GM23338 (cell line): Measurements from ENCODE around the gene CDKAL1.

ENCODE experiments used
- CREB1 ChIP-seq: fragments of 250-450 bp; sonication (Bioruptor Pico); IDR thresholded peaks from 2 replicates; pipeline ENCODE4 v1.5.0; 2020; ENCODE audit warnings: low read depth, mild to moderate bottlenecking, moderate library complexity
- CTCF ChIP-seq, 2 experiments: fragments of 200-600 bp in 1 of 2; sonication (generic) in 1 of 2; conservative IDR thresholded peaks; 2 replicates each; pipeline versions ENCODE4 v1.5.1 to v1.6.1; 2016 to 2017; ENCODE audit warnings: antibody characterized with exemption in 2 of 2, low read depth in 2 of 2, mild to moderate bottlenecking in 2 of 2, moderate library complexity in 1 of 2
- ETS1 ChIP-seq: IDR thresholded peaks from 2 replicates; pipeline ENCODE4 v1.6.1; 2016; ENCODE audit warnings: antibody characterized with exemption
- EZH2 ChIP-seq: fragments of 200-600 bp; sonication (generic); IDR thresholded peaks from one replicate; pipeline ENCODE4 v1.8.0; 2017; ENCODE audit warnings: antibody characterized with exemption, mild to moderate bottlenecking, low read depth; ENCODE audit not compliant: unreplicated experiment
- EZH2phosphoT487 ChIP-seq: fragments of 200-600 bp; sonication (generic); IDR thresholded peaks from one replicate; pipeline ENCODE4 v1.8.1; 2018; ENCODE audit warnings: antibody characterized with exemption; ENCODE audit not compliant: unreplicated experiment
- JUNB ChIP-seq: IDR thresholded peaks from one replicate; pipeline ENCODE4 v1.6.1; 2016; ENCODE audit warnings: antibody characterized with exemption; ENCODE audit not compliant: unreplicated experiment
- POLR2AphosphoS5 ChIP-seq: IDR thresholded peaks from 2 replicates; pipeline ENCODE4 v1.6.1; 2016; ENCODE audit warnings: antibody characterized with exemption, low read depth
- REST ChIP-seq: IDR thresholded peaks from one replicate; pipeline ENCODE4 v1.6.1; 2018; ENCODE audit warnings: antibody characterized with exemption; ENCODE audit not compliant: unreplicated experiment
- STAT1 ChIP-seq: IDR thresholded peaks from one replicate; pipeline ENCODE4 v1.6.1; 2016; ENCODE audit warnings: antibody characterized with exemption; ENCODE audit not compliant: unreplicated experiment
- ZNF114 ChIP-seq: fragments of 250-450 bp; sonication (Bioruptor Pico); IDR thresholded peaks from 2 replicates; pipeline ENCODE4 v1.5.0; 2020; ENCODE audit warnings: mild to moderate bottlenecking, moderate library complexity

- TF ChIP-seq EZH2 = no peak
- no peak for TF ChIP-seq CTCF (conservative IDR thresholded peaks at IDR 0.05; ENCODE audit: low read depth in 2 of 2)
- TF ChIP-seq ETS1 = no peak
- TF ChIP-seq POLR2AphosphoS5 = no peak
- TF ChIP-seq REST = no peak
- no peak for TF ChIP-seq JUNB
- TF ChIP-seq ZNF114 (CRISPR knock-in tag) = no peak
- TF ChIP-seq STAT1 = no peak
- TF ChIP-seq EZH2phosphoT487 = no peak
- TF ChIP-seq CREB1 (CRISPR knock-in tag) = no peak
Observed at GRCh38 chr6:20574355-20574754, 40.1 kb downstream of the CDKAL1 start.
